ENCODE measurements around the gene CD70.

GRCh38 chr19:6556043-6556449, 34.9 kb downstream of the CD70 start:
- TF ChIP-seq, protein P1, sequence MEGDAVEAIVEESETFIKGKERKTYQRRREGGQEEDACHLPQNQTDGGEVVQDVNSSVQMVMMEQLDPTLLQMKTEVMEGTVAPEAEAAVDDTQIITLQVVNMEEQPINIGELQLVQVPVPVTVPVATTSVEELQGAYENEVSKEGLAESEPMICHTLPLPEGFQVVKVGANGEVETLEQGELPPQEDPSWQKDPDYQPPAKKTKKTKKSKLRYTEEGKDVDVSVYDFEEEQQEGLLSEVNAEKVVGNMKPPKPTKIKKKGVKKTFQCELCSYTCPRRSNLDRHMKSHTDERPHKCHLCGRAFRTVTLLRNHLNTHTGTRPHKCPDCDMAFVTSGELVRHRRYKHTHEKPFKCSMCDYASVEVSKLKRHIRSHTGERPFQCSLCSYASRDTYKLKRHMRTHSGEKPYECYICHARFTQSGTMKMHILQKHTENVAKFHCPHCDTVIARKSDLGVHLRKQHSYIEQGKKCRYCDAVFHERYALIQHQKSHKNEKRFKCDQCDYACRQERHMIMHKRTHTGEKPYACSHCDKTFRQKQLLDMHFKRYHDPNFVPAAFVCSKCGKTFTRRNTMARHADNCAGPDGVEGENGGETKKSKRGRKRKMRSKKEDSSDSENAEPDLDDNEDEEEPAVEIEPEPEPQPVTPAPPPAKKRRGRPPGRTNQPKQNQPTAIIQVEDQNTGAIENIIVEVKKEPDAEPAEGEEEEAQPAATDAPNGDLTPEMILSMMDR (IDR thresholded peaks at IDR 0.05; ENCODE audit: low read length) = no peak
- no peak for TF ChIP-seq EZH2 (optimal IDR thresholded peaks at IDR 0.05; ENCODE audit: low read depth, low read length)

Measured in MM.1S (cell line).